Stimulated activated CD4-positive, alpha-beta T cell treated with anti-CD3 and anti-CD28 coated beads, Interleukin-2, amount 100 ng/mL, for 24 hours (primary cell): Measurements from ENCODE around the gene ZNF571.
A peak's percentile ranks its signal among the peaks of the same experiment; 100 is the strongest.

Experiments
- DNase-seq, 2 donors: peaks; one replicate each; pipeline ENCODE4 v3.0.0-alpha.2; 2020

Gene ZNF571

DNA sequence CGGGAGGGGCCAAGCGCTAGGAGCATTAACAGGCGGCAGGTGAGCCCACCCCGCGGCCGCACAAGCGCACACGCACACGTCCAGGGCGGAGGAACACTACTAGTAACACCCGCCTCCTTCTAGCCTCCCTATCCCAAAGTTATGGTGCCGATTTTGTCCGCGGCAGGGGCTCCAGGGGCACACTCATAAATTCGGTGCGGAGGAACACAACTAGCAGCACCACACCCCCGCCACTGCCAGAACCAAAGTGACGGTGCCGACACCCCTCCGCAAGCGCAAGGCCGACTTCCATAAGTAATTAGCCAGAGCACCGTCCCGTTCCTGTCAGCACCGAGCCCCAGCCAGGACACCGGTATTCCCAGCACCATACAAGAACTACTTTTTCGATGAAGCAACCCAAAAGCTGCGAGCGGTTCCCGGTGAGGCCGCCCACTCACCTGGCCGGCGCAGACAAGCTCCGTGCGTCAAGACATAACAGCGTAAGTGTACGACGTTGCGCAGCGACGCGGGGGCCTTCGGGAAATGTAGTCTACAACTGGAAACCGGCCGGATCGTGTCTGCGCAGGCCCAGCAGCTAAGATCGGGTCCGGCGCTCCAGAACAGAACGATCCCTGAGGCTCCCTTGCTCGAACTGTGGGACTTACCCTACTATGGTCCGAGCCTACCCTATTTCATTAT lies at the start of gene ZNF571, which contains the start of gene ZNF540:
Gene ZNF571 (minus strand): TSS at position 489 of the 678 bp plus-strand sequence. CDS start 8,116 bp downstream, outside the sequence.
Gene ZNF540 (plus strand): TSS at position 573 of the 678 bp plus-strand sequence. CDS start 3,572 bp downstream, outside the sequence.
- peak; percentile 92 to 93 for DNase-seq

- DNase-seq: no peak
These were observed 40.8 kb upstream of the ZNF571 start for GRCh38 chr19:37635076-37636056.

- peak; percentile 60 to 62 for DNase-seq
These were observed 390 bp upstream of the ZNF571 start for GRCh38 chr19:37594982-37595382.

DNA sequence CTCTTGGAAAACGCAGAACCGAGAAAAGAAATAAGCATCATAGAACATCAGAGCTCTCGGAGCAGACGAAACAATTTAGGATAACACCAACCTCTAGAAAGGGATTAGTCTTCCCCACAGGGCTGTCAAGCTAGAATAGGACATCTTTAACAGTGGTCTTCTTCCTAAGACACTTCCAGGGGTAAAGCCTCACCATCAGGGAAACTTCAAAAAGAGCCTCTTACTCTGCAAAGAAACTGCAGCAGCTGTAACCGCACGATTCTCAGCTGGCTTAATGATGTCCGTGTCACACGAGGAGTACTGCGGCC lies 642 bp downstream of the ZNF571 start:
- DNase-seq: no peak

- no peak for DNase-seq
These were observed 11.3 kb downstream of the ZNF571 start for GRCh38 chr19:37583340-37583739.

GRCh38 chr19:37572203-37572602 lies 22.4 kb downstream of the ZNF571 start:
- no peak for DNase-seq

DNA sequence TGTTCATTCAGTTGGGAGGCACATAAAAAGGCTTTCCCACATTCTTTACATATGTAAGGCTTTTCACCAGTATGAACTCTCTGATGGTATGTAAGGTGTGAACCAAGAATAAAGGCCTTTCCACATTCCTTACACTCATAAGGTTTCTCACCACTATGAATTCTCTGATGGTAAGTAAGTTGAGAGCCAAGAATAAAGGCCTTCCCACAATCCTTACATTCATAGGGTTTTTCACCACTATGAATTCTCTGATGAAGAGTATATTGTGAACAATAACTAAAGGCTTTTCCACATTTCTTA lies 29.3 kb downstream of the ZNF571 start:
- no peak for DNase-seq

DNA sequence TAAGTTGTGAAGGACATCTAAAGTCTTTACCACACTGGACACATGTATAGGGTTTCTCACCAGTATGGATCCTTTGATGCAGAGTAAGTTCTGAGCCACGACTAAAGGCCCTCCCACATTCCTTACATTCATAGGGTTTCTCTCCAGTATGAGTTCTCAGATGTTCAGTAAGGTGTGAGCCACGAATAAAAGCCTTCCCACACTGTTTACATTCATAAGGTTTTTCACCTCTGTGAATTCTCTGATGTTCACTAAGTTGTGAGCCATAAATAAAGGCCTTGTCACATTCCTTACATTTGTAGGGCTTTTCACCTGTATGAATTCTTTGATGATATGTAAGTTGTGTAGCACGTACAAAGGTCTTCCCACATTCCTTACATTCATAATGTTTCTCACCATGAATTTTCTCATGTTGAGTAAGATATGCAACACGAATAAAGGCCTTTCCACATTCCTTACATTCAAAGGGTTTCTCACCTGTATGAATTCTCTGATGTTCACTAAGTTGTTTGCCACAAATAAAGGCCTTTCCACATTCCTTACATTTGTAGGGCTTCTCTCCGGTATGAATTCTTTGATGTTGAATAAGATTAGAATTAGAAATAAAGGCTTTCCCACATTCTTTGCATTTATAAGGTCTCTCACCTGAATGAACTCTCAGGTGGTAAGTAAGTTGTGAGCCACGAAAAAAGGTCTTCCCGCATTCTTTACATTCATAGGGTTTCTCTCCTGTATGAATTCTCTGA lies 29.8 kb downstream of the ZNF571 start:
- no peak for DNase-seq

- no peak for DNase-seq
These were observed 31.1 kb downstream of the ZNF571 start for GRCh38 chr19:37563518-37563917.

DNA sequence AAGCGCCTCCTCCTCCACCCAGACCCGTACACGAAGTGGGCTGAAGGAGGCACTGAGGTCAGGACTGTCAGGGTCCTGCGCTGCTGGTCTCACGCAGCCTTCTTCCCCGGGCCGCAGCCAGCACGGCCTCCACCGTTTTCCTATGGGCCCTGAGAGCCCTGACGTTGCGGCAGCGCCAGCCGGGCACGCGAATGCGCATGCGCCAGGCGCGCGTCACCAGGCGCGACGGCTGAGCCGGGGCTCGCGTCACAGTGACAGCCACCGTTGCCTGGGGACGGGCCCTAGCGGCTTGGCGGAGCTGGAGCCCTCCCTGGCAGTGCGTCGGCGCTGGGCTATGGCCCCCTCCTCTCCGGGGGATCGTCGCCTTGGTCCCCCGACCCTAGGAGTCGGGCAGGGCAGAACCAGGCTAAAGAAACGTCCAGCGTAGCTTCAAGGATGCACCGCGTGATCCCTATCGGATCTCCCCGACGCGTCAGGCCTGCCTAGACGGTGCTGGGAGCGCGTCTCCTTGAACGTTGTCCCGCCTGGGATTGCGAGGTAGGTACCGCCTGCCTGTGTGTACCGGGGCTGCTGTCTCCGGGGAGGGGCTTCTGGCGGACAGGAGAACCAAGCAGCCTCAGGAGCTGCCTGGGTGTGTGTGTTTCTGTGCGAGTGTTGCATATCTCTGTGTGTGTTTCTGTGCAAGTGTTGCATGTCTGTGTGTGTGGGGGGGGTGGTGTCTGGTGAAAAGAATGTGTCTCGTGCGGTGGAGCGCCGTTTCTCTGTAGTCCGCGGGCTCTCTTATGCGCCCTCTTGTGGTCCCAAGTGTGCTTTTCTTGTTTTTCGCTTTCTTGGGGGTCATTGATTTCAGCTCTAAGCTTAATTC lies 43.2 kb downstream of the ZNF571 start:
- DNase-seq: peak; percentile 33 to 63

GRCh38 chr19:37537391-37537947 lies 57.1 kb downstream of the ZNF571 start:
- no peak for DNase-seq

GRCh38 chr19:37519890-37520289 lies 74.7 kb downstream of the ZNF571 start:
- no peak for DNase-seq
